Putamen (tissue), 1 donor: ENCODE data around the gene EXOSC1.
"Not testable (repeated sequence)": the region's sequence is repeated elsewhere in the genome, so short reads cannot be mapped to it uniquely, and the experiment has no call there.

Experiments
- DNase-seq: peaks from one replicate; pipeline ENCODE4 v3.0.0-alpha.2; 2016; ENCODE audit warnings: low spot score

Gene EXOSC1, protein sequence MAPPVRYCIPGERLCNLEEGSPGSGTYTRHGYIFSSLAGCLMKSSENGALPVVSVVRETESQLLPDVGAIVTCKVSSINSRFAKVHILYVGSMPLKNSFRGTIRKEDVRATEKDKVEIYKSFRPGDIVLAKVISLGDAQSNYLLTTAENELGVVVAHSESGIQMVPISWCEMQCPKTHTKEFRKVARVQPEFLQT

DNA sequence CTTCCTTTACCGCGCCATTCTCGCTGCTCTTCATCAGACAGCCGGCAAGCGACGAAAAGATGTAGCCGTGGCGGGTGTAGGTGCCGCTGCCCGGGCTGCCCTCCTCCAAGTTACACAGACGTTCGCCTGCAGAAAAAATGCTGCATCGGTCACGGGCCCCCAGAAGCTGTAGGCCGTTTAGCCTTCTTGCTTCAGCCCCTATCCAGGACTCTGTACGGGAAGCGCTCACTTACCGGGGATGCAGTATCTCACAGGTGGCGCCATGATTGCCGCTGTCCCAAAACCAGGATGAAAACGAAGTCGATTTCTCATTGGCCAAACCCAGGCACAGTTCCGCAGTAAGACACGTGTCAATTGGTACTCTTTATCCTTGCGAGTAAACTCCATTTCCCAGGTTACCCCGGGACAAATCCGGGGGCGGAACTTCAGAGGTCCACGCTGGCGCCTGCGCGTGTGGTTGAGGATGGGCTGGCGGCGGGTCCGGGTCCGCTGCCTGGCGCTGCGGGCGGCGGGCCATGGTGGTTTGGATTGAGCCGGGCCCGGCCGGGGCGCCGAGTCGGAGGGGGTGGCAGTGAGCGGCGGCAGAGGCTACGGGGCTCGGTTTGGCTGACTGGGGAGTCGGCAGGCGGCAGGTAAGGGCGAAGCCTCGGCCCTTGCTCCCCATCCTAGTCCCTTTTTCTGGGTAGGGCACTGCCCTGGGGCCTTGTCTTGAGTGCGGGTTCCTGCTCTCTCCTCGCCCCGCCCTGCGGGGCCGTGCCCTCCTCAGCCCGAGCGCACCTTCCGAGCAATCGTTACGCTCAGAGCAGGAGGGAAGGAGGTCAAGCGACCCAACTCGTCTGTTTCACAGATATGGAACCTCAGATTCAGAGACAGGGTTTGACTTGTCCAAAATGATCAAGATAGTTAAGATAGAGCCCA, at the start of gene EXOSC1, which contains the start of gene ZDHHC16:
Gene EXOSC1 (minus strand): TSS at position 285 of the 918 bp plus-strand sequence. CDS start 21 bp downstream, at position 264.
Gene ZDHHC16 (plus strand): TSS at position 454 of the 918 bp plus-strand sequence. CDS start 5,501 bp downstream, outside the sequence.
- DNase-seq, result peak; percentile 97

DNA sequence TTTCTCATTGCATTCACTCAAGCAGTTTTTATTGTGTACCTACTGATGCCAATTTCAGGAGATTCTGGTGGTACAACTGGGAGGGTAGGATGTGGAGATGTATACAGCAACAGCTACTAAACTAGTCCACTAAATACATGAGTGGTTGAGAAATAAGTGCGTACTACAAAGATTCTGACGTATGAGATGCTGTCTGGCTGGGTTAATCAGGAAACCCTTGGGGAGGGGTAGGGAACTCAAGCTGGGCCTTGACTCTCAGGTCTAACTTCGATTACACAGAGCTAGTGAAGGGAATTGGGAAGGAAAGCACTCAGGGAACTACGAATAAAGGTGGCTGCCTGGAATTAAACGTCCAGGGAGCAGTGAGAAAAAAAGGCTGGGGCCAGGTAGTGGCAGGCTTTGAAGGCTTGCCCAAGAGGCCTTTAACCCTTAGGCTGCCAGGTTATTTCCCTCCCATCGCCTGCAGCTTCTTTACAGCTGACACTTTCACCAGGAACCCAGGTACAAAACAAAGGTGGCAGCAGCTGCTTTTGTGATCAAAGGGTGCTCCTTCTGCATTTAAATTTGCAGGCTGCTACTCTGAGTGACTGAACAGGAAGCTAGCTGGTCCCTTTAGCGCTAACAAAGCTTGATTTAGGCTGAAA, 49.2 kb upstream of the EXOSC1 start:
- no peak for DNase-seq

DNA sequence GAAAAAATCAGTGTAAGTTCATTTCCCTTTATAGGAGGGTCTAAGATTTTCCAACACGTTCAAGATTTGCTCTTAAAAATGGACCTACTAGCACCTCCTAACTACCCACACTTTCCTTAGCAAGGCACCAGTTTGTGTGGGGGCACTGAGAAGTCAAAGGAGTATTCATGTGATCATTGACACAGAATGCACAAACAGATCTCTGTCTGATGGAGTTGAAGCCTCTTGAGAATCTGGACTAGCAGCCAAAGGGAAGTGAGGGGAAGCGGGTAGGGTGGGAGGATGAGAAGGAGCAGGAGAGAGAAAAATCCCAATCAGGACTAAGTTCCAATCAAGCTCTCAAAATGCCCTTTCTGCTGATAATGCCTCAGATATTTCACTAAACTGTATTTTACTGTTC, 48.3 kb upstream of the EXOSC1 start:
- peak; percentile 84 for DNase-seq

DNA sequence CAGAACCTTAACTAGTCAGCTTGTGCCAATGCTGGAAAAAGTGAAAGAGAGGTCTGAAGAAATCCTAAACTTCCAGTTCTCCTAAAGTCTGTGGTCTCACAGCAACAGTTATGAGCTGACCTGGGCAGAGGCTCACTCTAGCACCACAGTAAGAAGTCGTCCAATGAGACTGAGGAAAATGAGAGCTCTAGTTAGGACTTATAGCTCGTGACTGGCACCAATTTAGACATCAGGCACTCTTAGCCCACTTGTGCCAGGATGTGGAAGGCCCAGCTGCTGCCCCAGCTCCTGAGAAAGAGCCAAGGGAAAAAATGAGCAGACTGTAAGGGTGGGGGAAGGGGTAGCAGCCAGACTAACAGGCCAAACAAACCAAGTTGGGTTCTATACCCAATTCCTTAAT, 44.8 kb upstream of the EXOSC1 start:
- DNase-seq, result peak; percentile 75

DNA sequence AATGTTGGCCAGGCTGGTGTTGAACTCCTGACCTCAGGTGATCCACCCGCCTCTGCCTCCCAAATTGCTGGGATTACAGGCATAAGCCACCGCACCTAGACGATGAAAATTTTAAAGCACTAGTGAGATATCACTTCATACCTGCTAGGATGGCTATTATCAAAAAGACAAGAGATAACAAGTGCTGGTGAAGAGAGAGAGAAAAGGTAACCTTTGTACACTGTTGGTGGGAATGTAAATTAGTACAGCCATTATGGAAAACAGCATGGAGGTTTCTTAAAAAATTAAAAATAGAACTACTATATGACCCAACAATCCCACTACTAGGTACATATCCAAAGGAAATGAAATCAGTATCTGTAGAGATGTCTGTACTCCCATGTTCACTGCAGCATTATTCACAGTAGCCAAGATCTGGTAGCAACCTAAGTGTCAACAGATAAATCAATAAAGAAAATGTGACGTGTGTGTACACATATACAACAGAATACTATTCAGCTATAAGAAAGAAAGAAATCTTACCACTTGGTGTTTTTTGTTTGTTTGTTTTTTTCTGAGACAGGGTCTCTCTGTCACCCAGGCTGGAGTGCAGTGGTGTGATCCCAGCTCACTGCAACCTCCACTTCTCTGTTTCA, 40.0 kb upstream of the EXOSC1 start:
- DNase-seq, result no peak

DNA sequence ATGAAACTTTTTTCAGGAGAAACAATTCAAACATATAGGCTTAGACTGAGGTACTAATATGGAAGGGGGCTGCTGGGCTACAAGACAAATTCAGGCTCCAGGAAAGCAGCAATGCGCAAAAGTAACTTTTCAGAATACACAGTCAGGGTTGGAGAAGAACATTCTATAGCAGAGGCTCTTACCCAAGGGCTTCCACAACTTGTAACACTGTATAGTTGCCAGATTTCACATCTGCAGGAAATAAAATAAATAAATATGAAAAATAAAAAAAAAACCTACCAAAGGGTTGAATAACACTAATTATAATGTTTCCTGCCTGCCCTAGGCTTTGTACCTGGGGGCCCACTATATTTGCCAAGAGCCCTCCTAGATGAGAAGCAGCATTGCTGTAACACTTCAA, 38.1 kb upstream of the EXOSC1 start:
- DNase-seq, result no peak

DNA sequence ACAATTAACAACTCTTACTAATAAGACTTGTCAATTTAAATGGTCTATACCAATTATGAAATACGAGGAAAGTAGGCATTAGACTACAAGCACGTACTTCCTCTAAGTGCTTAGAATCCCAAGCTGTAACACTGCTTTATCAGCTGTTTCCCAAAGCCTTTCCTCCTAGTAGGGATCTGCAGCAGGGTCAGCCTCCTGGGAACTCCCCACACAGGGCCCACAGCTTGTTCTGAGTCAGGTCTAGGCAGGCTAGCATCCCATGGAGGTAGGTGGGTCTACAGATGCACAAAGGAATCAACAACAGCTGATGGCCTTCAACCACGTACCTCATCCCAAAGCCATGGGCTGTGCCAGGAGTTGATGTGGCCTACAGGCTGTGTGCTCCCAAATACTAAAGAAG, 37.7 kb upstream of the EXOSC1 start:
- no peak for DNase-seq

DNA sequence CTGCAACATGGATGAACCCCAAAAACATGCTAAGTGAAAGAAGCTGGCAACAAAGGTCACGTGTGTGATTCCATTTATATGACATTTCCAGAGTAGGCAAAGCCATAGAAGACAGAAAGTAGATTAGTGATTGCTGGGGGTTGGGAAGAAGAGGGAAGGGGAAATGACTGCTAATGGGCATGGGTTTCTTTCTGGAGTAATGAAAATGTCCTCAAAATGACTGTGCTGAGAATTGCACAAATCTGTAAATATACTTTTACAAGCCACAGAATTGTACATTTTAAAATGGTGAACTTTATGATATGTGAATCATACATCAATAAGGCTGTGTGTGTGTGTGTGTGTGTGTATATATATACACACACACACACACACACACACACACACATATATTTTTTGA, 36.6 kb upstream of the EXOSC1 start:
- DNase-seq, result no peak

DNA sequence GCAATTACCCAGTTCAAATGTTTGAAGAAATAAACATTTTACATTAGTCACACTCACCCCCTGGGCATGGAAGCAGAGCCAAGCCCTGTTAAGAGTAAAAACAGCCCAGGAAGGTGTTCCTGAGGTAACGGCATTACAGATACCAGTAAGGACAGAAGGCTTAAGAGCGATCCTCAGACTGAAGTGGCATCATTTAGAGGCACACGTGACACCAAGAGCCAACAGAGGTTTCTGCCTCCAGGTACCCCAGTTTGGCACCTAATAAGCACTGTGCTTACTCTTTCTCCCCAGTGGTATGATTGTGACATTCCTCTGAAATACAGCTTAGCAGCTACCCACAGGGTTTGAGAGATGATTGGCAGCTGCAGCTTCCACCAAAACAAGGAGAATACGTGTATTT, 35.3 kb upstream of the EXOSC1 start:
- no peak for DNase-seq

DNA sequence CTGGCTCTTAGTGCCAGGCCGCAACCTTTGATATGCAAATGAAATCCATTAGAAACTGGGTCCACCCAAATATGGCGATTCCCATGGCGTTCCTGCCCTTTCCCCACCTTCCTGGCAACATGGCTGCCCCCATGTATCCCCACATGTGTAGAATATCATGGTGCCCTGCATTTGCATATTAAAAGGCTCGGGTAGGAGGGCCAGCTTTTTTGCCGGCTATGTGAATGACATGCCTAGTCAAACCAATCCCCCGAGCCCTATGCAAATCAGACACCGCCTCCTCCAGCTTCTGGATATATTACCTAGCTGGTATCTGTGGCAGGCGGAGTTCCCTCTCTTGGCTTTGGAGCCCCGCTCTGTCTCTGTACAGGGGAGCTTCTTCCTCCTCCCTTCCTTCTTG, 34.1 kb upstream of the EXOSC1 start:
- peak; percentile 29 for DNase-seq

DNA sequence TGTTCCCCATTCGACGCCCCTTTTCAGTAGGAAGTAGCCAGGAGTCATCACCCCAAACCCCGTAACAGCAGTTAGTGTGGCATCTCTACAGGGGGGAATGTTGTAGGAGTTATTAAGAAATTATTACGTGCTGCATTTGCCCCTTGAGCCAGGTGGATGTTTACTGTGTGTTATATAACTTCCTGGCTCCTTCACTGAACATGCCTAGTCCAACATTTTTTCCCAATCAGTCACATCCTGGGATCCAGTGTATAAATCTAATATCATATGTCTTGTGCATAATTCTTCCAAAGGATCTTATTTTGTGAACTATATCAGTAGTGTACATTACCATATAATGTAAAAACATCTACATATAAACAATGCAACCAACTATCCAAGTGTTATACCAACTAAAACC, 33.6 kb upstream of the EXOSC1 start:
- DNase-seq, result not testable (repeated sequence)

DNA sequence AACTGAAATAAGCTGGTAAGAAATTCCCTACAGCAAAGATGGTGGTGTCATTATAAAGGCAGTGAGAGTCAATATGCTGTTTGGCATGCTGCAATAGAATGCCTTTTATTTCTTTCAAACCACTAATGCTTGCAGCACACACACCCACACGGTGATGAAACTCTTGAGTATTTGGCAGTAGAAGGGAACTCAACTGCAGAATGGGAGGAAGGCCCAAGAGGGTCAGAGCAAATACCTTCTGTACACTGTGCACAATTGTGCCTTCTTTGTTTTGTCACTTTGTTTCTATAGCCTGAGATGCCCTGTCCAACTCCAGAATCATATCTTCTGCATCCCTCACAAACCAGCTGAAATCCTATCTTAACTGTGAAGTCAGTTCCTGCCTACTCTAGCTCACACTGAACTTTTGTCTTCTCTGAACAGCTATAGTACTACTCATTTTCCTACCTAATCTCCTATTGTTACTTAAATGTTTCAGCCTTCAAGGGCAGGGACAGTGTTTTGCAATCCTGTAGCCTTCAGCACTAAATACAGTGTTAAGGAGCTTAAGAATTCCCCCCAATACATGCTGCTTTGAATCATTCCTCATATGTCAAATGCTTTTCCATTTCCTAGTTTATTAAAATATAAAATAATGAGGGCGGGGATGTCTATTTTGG, 30.3 kb upstream of the EXOSC1 start:
- no peak for DNase-seq

DNA sequence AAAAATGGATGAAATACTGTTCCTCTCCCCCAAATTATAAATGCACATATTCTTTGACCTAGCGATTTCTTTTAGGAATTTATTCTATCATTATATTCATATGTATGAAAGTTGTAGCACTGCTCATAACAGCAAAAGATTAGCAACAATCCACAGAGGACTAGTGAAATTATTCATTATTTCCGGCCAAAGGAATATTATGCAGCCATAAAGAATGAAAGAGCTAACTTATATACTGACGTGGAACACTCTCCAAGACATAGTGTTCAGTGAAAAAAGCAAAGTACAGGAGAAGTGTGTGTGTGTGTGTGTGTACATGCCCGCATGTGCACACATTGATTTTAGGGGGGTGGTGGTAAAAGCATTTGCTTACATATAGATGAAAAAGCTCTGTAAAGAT, 29.1 kb upstream of the EXOSC1 start:
- DNase-seq, result no peak

DNA sequence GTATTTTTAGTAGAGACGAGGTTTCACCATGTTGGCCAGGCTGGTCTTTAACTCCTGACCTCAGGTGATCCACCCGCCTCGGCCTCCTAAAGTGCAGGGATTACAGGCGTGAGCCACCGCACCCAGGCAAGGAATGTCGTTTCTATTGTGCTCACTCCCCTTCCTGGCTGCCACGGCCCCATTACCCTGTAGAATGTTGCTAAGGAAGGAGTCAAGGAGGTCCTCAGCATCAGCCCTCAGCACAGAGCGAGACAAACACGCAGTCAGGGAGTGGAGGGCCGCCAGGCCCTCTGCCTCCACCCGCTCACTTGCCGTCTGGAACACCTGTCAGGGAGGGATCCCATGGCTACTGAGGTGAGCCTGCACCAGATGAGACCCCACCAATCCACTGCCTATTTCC, 23.0 kb upstream of the EXOSC1 start:
- not testable (repeated sequence) for DNase-seq

DNA sequence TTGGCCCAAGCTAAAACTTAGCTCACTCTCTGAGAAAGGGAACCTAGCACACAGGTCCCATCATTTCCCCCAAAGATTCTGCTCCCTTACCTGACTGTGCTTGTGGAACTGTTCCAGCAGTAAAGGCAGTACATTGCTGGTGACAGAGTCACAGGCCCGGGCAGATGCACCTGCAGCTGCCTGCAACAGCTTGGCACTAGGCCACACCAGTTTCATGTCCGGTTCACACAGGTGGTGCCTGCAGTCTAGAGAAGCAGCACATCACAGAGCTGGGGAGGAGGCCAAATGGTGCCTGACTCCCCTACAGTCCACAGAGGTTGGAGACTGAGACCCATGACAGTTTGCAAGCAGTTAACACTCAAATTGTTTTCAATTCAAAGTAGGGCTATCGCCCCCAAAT, 22.4 kb upstream of the EXOSC1 start:
- no peak for DNase-seq

DNA sequence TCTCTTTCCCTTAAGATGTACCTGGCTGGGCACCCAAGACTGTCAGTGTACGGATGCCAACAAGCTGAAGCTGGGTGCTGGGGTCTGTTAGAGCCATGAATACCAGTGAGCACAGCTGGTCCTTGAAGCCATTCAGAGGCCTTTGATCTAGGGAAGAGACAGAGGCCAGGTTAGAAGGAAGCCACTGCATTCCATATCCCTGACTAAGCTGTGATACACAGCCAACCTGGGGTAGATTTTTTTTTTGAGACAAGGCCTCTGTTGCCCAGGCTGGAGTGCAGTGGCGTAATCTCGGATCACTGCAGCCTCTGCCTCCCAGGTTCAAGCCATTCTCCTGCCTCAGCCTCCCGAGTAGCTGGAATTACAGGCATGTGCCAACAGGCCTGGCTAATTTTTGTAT, 20.9 kb upstream of the EXOSC1 start:
- no peak for DNase-seq

DNA sequence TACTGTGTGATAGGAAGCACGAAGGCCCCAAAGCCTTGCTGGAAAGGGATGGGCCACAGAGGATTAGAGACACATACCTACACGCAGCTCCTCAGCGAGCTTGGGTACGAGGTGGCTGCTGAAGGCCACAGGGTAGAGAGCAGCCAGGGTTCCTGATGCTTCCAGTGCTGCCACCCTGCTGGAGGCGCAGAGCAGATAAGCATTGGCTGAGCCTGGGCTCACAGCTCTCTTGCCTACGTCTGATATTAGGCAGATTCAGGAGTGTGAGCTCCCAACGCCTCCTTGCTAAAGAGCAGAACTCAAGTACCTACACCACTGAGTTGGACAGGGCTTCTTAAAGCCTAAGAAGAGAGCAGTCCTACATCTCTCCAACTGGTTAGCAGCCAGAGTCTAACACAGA, 20.2 kb upstream of the EXOSC1 start:
- DNase-seq, result no peak

DNA sequence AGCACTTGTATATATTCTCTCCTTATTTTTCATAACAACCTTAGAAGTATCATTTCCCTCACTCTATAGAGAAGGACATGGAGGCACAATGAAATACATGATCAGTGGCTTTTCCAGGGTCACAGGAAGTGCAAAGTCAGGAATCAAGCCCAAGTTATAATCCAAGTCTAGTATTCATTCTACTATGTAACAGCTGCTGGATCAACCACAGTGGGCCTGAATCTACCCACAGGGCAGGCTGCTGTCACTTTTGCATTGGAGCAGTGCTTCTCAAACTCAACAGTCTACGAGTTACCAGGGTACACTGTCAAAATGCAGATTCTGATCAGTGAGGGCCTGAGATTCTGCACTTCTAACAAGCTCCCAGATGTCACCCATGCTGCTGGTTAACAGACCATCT, 18.4 kb upstream of the EXOSC1 start:
- no peak for DNase-seq

DNA sequence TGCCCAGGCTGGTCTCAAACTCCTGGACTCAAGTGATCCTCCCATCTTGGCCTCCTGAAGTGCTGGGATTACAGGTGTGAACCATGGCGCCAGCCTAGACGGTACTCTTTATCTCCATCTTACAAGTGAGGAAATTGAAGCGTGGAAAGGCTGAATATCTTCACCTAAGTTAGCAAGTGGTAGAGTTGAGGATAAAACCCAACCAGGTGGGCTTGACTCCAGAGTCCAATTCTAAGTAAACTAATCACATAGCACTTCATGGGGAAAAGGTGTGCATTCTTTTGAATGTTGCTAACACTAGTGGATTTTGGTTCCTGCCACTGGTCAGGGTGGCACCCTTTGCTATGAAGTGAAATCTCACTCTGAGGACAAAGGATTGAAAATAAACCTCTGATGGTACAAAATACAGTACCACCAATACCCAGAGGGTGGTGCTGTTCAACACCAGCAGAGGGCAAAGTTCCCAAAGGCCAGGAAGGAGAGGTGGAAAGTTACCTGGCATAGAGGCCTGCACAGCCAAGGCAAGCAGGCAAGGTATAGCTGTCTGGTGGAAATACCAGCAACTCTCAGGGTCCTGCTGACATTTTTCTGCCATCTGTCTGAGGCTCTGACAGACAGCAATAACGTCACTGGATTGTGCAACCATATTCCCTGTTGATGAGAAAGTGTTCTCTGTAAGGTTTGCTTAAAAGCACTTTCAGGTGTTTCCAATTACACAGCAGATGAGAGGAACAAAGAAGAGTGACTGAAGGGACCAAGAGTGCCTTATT, 17.7 kb upstream of the EXOSC1 start:
- DNase-seq, result peak; percentile 45

DNA sequence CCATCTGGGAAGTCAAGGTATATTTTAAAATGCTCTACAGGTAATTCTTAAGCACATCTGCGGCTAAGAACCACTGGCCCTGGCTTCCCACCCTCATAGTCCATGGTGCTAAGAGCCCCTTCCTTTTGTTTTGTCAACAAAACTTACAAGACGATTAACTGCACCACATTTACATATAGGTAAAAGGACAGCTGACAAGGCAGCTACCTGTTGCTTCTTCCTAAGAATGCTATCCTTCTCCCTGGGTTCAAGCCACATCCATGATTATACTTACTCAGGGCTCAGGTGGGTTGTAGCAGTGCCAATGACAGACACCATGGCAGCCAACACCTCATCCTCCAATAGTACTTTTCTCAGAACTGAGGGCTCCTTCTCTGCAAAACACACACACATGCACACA, 16.5 kb upstream of the EXOSC1 start:
- no peak for DNase-seq

DNA sequence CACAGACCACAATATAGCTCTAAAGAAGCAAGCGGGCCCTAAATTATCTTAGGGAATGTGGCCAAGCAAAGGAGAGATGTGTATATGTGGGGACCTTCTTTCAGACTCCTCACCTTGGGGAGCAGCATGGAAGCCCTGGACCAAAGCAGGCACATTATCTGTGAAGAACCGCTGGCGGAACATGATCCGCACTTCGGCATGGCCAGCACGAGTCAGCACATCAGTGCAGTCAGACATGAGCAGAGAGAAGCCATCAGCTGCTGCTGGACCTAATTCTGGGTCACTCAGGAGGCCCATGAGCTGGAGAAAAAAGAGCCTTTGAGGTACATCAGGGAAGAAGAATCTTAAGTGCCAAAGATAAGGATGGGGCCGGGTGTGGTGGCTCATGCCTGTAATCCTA, 14.1 kb upstream of the EXOSC1 start:
- DNase-seq, result no peak
